HepG2 (cell line): Measurements from ENCODE around the gene PLEKHH3. TPM values are rescaled to one million over a fixed set of nuclear protein-coding genes. Genes with fewer than 3 reads are reported as not detected.

ENCODE experiments used
- ATAC-seq: fragments of 200-7000 bp; cut with Tn5 transposase; 3 replicates; pipeline ENCODE4 v1.9.1; 2020; ENCODE audit warnings: mild to moderate bottlenecking, moderate library complexity
- BruUV-seq: library from RNA; stranded (reverse); fragments of 400-500 nt; replicated peaks from 2 replicates; lab custom pipeline; 2021; lab: Mats Ljungman, UMichigan
- CTCF ChIA-PET: fragments of 300-600 bp; formaldehyde crosslinking; extraction: SDS; loops from one replicate; lab custom pipeline; 2021; ENCODE audit warnings: low total read pairs, inconsistent platforms, low intra/inter-chr PET ratio; lab: Yijun Ruan, JAX
- POLR2A ChIA-PET: fragments of 350-600 bp; sonication (Branson Sonifier 250); formaldehyde crosslinking; loops from one replicate; lab custom pipeline; 2020; ENCODE audit warnings: antibody characterized with exemption, inconsistent platforms; lab: Yijun Ruan, JAX
- DNase-seq: peaks from one replicate; pipeline ENCODE4 v3.0.0-alpha.2; 2015; ENCODE audit warnings: low spot score
- FAIRE-seq: peaks from 3 replicates; lab custom pipeline; 2011; peaks lifted over from hg19 to GRCh38; lab: Jason Lieb, UNC
- H2AFZ ChIP-seq: one replicate; pipeline ENCODE4 v1.6.1; 2011; ENCODE audit warnings: low read length, inconsistent platforms
- H3K27ac ChIP-seq: fragments of 300-600 bp; 3 replicates; pipeline ENCODE4 v1.8.0; 2011; ENCODE audit warnings: mixed run types, mild to moderate bottlenecking, mixed read lengths, low read length, inconsistent platforms; ENCODE audit not compliant: insufficient read depth; ENCODE audit errors: extremely low read length
- H3K27me3 ChIP-seq, 2 experiments: fragments of 200-600 bp in 1 of 2; 2 replicates in 1 of 2; 3 replicates in 1 of 2; pipeline versions ENCODE4 v1.6.0 to v1.8.0; 2011; ENCODE audit warnings: low read length in 2 of 2, mild to moderate bottlenecking in 2 of 2, moderate library complexity in 2 of 2, inconsistent platforms in 1 of 2; ENCODE audit not compliant: insufficient read depth in 2 of 2, control insufficient read depth in 1 of 2
- H3K36me3 ChIP-seq, 2 experiments: fragments of 200-600 bp in 1 of 2; replicated peaks in 1 of 2; 2 replicates in 1 of 2; 3 replicates in 1 of 2; pipeline versions ENCODE4 v1.5.1 to v1.8.0; 2011; ENCODE audit warnings: low read length in 2 of 2, inconsistent platforms in 1 of 2; ENCODE audit not compliant: insufficient read depth in 2 of 2, control insufficient read depth in 1 of 2
- H3K4me1 ChIP-seq: 2 replicates; pipeline ENCODE4 v1.5.1; 2012; ENCODE audit warnings: low read length, inconsistent platforms; ENCODE audit not compliant: insufficient read depth
- H3K4me2 ChIP-seq: 2 replicates; pipeline ENCODE4 v1.6.0; 2011; ENCODE audit warnings: low read depth, low read length, inconsistent platforms
- H3K4me3 ChIP-seq, 3 experiments: fragments of 200-600 bp in 1 of 3; sonication (generic), shearing (Covaris generic) in 1 of 3; replicated peaks in 1 of 3; 2 replicates each; pipeline ENCODE4 v1.5.1; 2011 to 2016; ENCODE audit warnings: low read length in 3 of 3, inconsistent platforms in 2 of 3, low read depth in 2 of 3, mild to moderate bottlenecking in 2 of 3, control low read depth in 1 of 3, mixed read lengths in 1 of 3; ENCODE audit not compliant: insufficient read depth in 1 of 3
- H3K79me2 ChIP-seq: one replicate; pipeline ENCODE4 v1.6.1; 2011; ENCODE audit warnings: low read length, inconsistent platforms; ENCODE audit not compliant: insufficient read depth
- H3K9ac ChIP-seq: 2 replicates; pipeline ENCODE4 v1.6.0; 2011; ENCODE audit warnings: mild to moderate bottlenecking, low read depth, low read length, inconsistent platforms; ENCODE audit not compliant: insufficient read depth
- H3K9me3 ChIP-seq: 2 replicates; pipeline ENCODE4 v1.5.1; 2012; ENCODE audit warnings: mild to moderate bottlenecking, low read length
- H4K20me1 ChIP-seq: 2 replicates; pipeline ENCODE4 v1.6.0; 2011; ENCODE audit warnings: inconsistent platforms, mild to moderate bottlenecking, low read length, moderate library complexity; ENCODE audit not compliant: insufficient read depth
- ASH2L ChIP-seq: fragments of 300-600, 200-600 bp; sonication (generic); IDR thresholded peaks from 2 replicates; pipeline ENCODE4 v1.7.0; 2017; ENCODE audit warnings: low read depth, mild to moderate bottlenecking, moderate library complexity, mixed read lengths, low read length; ENCODE audit not compliant: insufficient read length
- CAMTA2 ChIP-seq: sonication (generic); formaldehyde crosslinking; IDR thresholded peaks from 2 replicates; pipeline ENCODE4 v1.4.0; 2020; ENCODE audit warnings: mild to moderate bottlenecking, missing genetic modification reagents, borderline replicate concordance
- CREB1 ChIP-seq, 2 experiments: fragments of 450-650 bp in 1 of 2; IDR thresholded peaks; 2 replicates each; pipeline ENCODE4 v1.6.1; 2016 to 2017; ENCODE audit warnings: control low read depth in 1 of 2, mild to moderate bottlenecking in 1 of 2, missing compliant biosample characterization in 1 of 2, missing genetic modification characterization in 1 of 2
- FOXA1 ChIP-seq, 2 experiments: fragments of 450-650 bp in 1 of 2; sonication (generic) in 1 of 2; formaldehyde crosslinking in 1 of 2; IDR thresholded peaks; 2 replicates each; pipeline versions ENCODE4 v1.4.0 to v1.6.1; 2016 to 2020; ENCODE audit warnings: missing genetic modification reagents in 1 of 2
- KLF11 ChIP-seq: IDR thresholded peaks from 2 replicates; pipeline ENCODE4 v1.6.1; 2016; ENCODE audit warnings: missing compliant biosample characterization
- SUZ12 ChIP-seq: fragments of 150-350 bp; IDR thresholded peaks from 2 replicates; pipeline ENCODE4 v1.6.1; 2014; ENCODE audit warnings: low read depth, low read length
- XBP1 ChIP-seq: sonication (generic); formaldehyde crosslinking; IDR thresholded peaks from 2 replicates; pipeline ENCODE4 v1.5.0; 2020; ENCODE audit warnings: missing genetic modification reagents
- ZKSCAN8 ChIP-seq: IDR thresholded peaks from 2 replicates; pipeline ENCODE4 v1.6.1; 2016; ENCODE audit warnings: borderline replicate concordance, missing genetic modification reagents, missing compliant biosample characterization
- ZNF431 ChIP-seq: sonication (generic); formaldehyde crosslinking; IDR thresholded peaks from 2 replicates; pipeline ENCODE4 v1.9.0; 2022; ENCODE audit warnings: missing genetic modification reagents, low read depth, mild to moderate bottlenecking, borderline replicate concordance
- ZNF564 ChIP-seq: sonication (generic); formaldehyde crosslinking; IDR thresholded peaks from 2 replicates; pipeline ENCODE4 v1.8.1; 2023; ENCODE audit warnings: mild to moderate bottlenecking, missing genetic modification reagents
- WGBS: methylation state at CpG from one replicate; pipeline ENCODE4 v1.1.6; 2017; ENCODE audit warnings: low lambda C conversion rate; 5-methylcytosine and 5-hydroxymethylcytosine counted together
- in situ Hi-C: cut with HindIII; loops from 2 replicates; pipeline ENCODE4 v1.10.0; 2017; ENCODE audit warnings: low pct_unique_long_range_greater_than_20kb; ENCODE audit not compliant: extremely low pct_ligation_motif_present
- intact Hi-C: fragments of 100-400 bp; cut with micrococcal nuclease; formaldehyde crosslinking; loops from one replicate; pipeline ENCODE4 v1.10.0; 2022; ENCODE audit not compliant: unreplicated experiment
- polyA plus RNA-seq, 8 experiments: library from polyadenylated mRNA; depleted of rRNA in 3 of 8; stranded (reverse) in 7 of 8; unstranded in 1 of 8; fragments of >200 nt; fragmentation: Illumina TruSeq in 4 of 8; extraction: Trizol in 4 of 8; gene quantifications; 2 replicates each; pipeline versions ENCODE4 v1.2.1 to v1.2.3, GENCODE V29; 2011 to 2016; ENCODE audit warnings: low read depth in 4 of 8, missing spikeins in 1 of 8, mixed read lengths in 1 of 8; ENCODE audit not compliant: insufficient read depth in 1 of 8
- total RNA-seq, 5 experiments: library from RNA; depleted of rRNA; stranded (reverse); fragments of >200 nt; fragmentation: Illumina TruSeq; extraction: Trizol; gene quantifications; 2 replicates each; pipeline ENCODE4 v1.2.3, GENCODE V29; 2016; ENCODE audit warnings: low read depth in 1 of 5
- TF ChIP-seq, protein P1 (sequence below): sonication (generic); formaldehyde crosslinking; IDR thresholded peaks from 2 replicates; pipeline ENCODE4 v1.4.0; 2020; ENCODE audit warnings: missing genetic modification reagents; ENCODE audit errors: not compliant biosample characterization
- TF ChIP-seq, protein P2 (sequence below): sonication (generic); formaldehyde crosslinking; IDR thresholded peaks from 2 replicates; pipeline ENCODE4 v1.8.1; 2023; ENCODE audit warnings: mild to moderate bottlenecking, missing genetic modification reagents, borderline replicate concordance
- TF ChIP-seq, protein P3 (sequence below): fragments of 450-650 bp; IDR thresholded peaks from 2 replicates; pipeline ENCODE4 v1.6.1; 2016
- TF ChIP-seq, protein P4 (sequence below): sonication (generic); formaldehyde crosslinking; IDR thresholded peaks from 2 replicates; pipeline ENCODE4 v1.4.0; 2020; ENCODE audit warnings: missing genetic modification reagents
- TF ChIP-seq, protein P5 (sequence below): sonication (generic); formaldehyde crosslinking; IDR thresholded peaks from 2 replicates; pipeline ENCODE4 v1.4.0; 2020; ENCODE audit warnings: missing genetic modification reagents

PLEKHH3 gene
- total and polyA plus RNA-seq, 2 of the 13 experiments (the other 11 are each of a cell fraction or from before 2014, with no cell fraction given), result 6.0 to 19.9 TPM

DNA sequence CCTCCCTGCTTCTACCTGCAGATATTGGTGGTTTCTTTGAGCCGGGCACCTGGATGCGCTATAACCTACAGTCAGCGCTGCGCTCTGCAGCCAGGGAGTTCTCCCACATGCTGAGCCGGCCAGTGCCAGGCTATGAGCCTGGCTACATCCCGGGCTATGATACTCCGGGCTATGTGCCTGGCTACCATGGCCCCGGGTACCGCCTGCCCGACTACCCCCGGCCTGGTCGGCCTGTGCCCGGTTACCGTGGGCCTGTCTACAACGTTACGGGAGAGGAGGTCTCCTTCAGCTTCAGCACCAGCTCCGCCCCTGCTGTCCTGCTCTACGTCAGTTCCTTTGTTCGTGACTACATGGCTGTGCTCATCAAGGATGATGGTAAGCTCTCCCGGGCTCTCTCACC, 18.7 kb upstream of the PLEKHH3 start (continued):
- TF ChIP-seq, protein P1, sequence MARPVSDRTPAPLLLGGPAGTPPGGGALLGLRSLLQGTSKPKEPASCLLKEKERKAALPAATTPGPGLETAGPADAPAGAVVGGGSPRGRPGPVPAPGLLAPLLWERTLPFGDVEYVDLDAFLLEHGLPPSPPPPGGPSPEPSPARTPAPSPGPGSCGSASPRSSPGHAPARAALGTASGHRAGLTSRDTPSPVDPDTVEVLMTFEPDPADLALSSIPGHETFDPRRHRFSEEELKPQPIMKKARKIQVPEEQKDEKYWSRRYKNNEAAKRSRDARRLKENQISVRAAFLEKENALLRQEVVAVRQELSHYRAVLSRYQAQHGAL (CRISPR knock-in tag), result no peak
- TF ChIP-seq ZKSCAN8, result no peak
- no peak for TF ChIP-seq ZNF564 (CRISPR knock-in tag)
- no peak for TF ChIP-seq SUZ12
- TF ChIP-seq KLF11 (CRISPR knock-in tag), result no peak

DNA sequence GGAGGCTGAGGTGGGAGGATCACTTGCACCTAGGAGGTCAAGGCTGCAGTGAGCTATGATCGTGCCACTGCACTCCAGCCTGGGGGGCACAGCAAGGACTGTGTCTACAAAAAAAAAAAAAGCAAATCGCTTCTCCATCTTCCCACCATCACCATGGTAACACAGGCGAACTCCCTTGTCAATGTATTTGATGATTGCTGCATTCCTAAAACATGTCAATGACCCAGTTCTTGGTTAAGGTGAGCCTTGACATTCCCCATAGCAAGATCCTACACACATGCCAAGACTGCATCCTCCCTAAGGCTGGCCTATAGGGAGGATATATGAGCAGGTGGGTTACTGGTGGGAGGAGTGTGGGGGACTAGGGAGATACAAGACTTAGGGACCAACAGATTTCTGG, 17.7 kb upstream of the PLEKHH3 start:
- Histone ChIP-seq H3K9me3 (no peaks in the 10 kb centered on the region), H3K27ac (no peak overlapping the region), H3K36me3 (peaks cover 3 to 5% of the 10 kb centered on the region in 2 experiments; a peak in 4 of 5 replicates), H2AFZ (no peak overlapping the region), H3K9ac (no peak overlapping the region), H3K4me1 (no peaks in the 10 kb centered on the region), H3K27me3 (no peaks in the 10 kb centered on the region), H3K4me3 (no peak overlapping the region), H3K4me2 (no peak overlapping the region), H3K79me2 (no peaks in the 10 kb centered on the region), H4K20me1 (no peaks in the 10 kb centered on the region)
- ChIA-PET POLR2A (no interaction called here), CTCF (no interaction called here)
- no peak for FAIRE-seq
- intact Hi-C loops (no loop called here), in situ Hi-C loops (no loop called here)
- WGBS, result 91% methylated on average over 3 of the region's 3 CpGs
- no peak for DNase-seq
- ATAC-seq, result no peak
- no TSS peak for BruUV-seq
- no peak for TF ChIP-seq ASH2L
- TF ChIP-seq CAMTA2 (CRISPR knock-in tag), result no peak
- TF ChIP-seq, protein P2, sequence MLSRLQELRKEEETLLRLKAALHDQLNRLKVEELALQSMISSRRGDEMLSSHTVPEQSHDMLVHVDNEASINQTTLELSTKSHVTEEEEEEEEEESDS (CRISPR knock-in tag), result no peak
- no peak for TF ChIP-seq FOXA1 (IDR thresholded peaks at IDR 0.05)
- no peak for TF ChIP-seq FOXA1 (CRISPR knock-in tag; IDR thresholded peaks at IDR 0.05)
- TF ChIP-seq XBP1 (CRISPR knock-in tag), result no peak
- TF ChIP-seq CREB1 (IDR thresholded peaks at IDR 0.05), result no peak
- no peak for TF ChIP-seq CREB1 (CRISPR knock-in tag; IDR thresholded peaks at IDR 0.05)
- no peak for TF ChIP-seq ZNF431
- TF ChIP-seq, protein P3, sequence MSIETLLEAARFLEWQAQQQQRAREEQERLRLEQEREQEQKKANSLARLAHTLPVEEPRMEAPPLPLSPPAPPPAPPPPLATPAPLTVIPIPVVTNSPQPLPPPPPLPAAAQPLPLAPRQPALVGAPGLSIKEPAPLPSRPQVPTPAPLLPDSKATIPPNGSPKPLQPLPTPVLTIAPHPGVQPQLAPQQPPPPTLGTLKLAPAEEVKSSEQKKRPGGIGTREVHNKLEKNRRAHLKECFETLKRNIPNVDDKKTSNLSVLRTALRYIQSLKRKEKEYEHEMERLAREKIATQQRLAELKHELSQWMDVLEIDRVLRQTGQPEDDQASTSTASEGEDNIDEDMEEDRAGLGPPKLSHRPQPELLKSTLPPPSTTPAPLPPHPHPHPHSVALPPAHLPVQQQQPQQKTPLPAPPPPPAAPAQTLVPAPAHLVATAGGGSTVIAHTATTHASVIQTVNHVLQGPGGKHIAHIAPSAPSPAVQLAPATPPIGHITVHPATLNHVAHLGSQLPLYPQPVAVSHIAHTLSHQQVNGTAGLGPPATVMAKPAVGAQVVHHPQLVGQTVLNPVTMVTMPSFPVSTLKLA, result no peak
- TF ChIP-seq, protein P4, sequence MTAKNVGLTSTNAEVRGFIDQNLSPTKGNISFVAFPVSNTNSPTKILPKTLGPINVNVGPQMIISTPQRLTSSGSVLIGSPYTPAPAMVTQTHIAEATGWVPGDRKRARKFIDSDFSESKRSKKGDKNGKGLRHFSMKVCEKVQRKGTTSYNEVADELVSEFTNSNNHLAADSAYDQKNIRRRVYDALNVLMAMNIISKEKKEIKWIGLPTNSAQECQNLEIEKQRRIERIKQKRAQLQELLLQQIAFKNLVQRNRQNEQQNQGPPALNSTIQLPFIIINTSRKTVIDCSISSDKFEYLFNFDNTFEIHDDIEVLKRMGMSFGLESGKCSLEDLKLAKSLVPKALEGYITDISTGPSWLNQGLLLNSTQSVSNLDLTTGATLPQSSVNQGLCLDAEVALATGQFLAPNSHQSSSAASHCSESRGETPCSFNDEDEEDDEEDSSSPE, result no peak
- TF ChIP-seq, protein P5, sequence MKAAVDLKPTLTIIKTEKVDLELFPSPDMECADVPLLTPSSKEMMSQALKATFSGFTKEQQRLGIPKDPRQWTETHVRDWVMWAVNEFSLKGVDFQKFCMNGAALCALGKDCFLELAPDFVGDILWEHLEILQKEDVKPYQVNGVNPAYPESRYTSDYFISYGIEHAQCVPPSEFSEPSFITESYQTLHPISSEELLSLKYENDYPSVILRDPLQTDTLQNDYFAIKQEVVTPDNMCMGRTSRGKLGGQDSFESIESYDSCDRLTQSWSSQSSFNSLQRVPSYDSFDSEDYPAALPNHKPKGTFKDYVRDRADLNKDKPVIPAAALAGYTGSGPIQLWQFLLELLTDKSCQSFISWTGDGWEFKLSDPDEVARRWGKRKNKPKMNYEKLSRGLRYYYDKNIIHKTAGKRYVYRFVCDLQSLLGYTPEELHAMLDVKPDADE (CRISPR knock-in tag), result no peak
